ENCODE data around the gene CCL14.

DNA sequence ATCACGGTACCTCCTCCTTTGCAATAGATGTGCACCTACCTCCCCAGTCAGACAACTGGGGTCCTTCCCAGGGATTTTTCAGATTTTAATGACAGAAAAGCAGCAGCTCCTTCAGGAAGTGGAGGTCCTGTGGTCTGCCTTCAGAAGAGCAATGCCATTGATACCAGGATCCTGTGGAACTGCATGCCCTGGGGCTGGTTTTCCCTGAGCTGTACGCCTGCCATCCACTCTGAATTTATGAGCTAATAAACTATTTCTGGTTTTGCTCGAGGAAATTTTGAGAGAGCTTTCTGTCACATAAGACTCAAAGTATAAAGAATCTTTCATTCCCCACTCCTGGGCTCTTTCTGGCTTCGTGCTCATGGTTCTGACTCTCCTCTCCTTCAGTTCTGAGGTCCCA lies 41.2 kb upstream of the CCL14 start:
- TF ChIP-seq EZH2 (IDR thresholded peaks at IDR 0.05; ENCODE audit: low read length) = no peak
- TF ChIP-seq, protein P1, sequence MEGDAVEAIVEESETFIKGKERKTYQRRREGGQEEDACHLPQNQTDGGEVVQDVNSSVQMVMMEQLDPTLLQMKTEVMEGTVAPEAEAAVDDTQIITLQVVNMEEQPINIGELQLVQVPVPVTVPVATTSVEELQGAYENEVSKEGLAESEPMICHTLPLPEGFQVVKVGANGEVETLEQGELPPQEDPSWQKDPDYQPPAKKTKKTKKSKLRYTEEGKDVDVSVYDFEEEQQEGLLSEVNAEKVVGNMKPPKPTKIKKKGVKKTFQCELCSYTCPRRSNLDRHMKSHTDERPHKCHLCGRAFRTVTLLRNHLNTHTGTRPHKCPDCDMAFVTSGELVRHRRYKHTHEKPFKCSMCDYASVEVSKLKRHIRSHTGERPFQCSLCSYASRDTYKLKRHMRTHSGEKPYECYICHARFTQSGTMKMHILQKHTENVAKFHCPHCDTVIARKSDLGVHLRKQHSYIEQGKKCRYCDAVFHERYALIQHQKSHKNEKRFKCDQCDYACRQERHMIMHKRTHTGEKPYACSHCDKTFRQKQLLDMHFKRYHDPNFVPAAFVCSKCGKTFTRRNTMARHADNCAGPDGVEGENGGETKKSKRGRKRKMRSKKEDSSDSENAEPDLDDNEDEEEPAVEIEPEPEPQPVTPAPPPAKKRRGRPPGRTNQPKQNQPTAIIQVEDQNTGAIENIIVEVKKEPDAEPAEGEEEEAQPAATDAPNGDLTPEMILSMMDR (optimal IDR thresholded peaks at IDR 0.05 in 1 of 3, IDR thresholded peaks at IDR 0.05 in 1 of 3, conservative IDR thresholded peaks at IDR 0.05 in 1 of 3; ENCODE audit: extremely low read depth in 1 of 3, insufficient read depth in 2 of 3, low read length in 3 of 3) = no peak
